Measurements from ENCODE around the gene FUBP3.

FUBP3 gene

DNA sequence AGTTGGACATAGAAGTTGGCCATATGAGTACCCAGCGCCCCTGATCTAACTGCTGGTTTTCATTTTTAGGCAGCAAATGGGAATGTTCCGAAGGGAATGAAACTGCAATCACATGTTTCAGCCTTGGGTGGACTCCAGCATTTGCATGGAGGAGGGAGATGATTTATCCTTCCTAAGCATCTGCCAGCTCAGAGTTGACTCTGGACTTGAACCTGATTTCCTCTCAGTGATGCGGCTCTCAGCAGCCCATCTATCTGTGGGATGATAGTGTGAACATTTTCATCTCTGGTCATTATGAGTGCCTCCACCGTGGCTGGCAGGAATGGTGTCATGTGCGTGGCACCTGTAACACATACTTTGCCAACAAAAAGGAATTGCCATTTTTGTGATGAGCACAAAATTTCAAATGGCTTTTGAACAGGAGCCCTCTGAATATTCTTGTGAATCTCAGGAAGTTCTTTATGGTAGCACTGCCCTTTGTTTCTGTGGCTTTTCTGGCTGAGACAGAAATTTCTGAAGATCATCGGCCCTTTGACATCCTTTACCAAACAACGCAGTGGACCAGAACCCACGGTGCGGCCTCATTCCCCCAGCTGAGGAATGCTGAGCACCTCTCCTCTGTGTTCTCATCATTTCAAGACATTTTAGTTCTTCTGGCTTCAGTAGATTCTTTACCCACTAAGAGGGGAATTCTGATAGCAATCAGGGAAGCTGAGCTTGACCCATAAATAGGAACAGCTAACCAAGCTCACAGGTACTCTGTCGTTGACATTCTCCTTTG lies 28.5 kb downstream of the FUBP3 start:
- DNase-seq (ENCODE audit: low read depth), result no peak

DNA sequence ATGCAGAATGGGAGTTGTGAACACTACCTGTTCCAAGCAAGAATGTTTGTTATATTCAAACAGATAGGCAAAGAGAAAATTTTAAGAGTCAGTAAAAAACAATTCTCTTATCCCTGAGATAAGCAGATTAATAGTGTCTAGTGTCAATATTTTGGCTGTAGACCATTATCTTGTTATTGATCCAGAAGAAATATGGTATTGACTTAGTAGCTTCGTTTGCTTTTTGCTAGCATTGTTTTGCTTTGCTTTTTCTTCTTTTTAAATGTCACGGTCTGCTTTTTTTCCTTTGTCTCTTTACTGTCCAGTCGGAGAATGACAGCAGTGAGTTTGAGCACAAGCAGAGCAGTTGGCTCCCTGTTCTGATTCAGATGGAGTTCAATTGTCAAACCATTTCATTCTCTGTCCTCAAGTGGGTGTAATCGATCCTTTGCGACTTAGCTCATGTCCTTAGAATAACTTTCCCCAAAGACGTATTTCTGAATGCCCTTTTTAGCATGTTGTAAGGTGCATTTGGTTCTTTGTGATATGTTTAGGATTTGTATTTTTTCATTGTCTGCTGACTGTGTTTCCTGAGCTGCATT lies 29.3 kb downstream of the FUBP3 start:
- DNase-seq (ENCODE audit: low read depth), result no peak

DNA sequence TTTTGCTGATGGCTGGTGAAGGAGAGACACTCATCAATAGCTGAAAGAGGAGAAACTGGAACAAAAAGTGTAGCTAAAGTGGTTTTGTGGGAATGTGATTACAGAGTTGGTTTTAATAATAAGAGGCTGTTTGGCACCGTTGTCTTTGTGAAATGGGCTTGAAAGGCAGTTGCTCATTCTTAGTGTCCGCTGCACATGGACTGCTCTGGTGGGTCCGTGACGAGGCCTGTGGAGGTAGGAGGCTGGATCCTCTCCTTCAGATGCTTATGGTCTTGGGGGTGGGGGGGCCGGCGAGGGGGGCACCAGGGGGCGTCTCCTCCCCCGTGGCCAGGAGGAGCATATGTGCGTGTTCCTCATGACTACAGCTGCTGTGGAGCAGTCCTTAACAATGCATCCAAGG lies 29.8 kb downstream of the FUBP3 start:
- DNase-seq (ENCODE audit: low read depth), result no peak

DNA sequence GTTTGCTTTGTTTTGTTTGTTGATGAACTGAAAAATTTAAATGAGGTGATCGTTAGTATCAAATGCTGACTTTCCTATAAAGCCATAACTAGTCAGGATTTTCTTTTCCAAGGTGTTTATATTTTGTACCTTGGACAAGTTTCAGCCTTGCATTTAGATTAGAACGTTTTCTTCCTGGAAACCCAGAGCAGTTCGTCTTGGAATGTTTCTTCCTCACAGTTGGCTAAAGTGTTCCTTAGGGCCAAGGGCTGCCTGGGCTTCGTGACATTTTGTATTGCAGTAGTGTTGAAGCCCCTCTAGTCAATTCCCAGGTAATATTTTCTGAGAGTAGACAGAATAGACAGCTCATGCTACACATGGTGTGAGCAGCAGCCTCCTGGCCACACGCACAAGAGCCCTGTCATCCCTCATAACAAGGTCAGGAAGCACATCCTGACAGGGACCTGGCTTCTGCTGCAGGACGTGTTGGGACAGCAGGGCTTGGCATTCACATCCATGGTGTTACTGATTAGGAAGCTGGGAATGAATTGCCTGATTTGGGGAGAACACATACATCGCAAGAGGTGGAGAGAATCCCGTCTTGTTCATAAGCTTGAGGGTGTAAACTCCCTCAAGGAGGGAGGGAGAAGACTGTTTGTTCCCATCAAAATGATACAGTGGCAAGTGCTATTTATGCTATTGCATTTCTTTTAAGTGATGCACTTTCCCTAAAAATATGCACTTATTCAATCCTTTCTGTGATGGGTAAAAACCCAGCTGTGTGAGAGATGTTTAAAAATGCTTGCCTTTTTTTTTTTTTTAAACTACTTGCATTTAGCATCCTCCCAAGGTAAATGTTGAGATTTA lies 31.7 kb downstream of the FUBP3 start:
- no peak for DNase-seq (ENCODE audit: low read depth)

DNA sequence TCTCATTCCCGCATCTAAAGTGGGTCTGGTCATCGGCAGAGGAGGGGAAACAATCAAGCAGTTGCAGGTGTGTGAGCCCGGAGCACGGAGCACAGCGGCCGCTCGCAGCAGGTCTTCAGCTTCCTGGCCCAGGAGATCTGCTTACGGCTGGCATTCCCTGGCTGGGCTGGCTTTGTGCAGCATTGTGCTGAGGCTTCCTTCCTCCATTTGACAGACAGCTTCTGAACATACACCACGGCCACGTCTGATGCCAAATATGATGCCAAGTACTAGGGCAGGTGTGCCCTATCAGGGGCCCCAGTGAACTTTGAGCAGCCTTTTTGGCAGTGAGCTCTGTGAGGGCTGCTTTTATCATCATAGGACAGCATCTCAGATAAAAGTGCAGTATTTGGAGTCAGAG lies 37.1 kb downstream of the FUBP3 start:
- no peak for DNase-seq (ENCODE audit: low read depth)

DNA sequence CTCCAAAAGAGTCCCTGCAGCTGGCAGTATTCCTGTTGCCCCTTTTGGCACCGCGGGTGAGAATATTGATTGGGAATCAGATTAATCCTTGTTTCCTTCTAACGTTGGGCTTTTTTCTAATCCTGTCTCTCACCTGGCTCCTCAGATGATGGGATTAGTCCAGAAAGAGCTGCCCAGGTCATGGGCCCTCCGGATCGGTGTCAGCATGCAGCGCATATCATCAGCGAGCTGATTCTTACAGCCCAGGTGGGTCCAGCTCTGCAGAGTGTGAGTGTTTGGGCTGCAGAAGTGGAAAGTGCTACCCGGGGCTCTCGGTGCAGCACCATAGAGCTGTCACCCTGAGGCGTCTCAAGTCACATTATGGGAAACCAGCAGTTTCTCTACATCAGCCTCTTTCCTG lies 44.1 kb downstream of the FUBP3 start:
- no peak for DNase-seq (ENCODE audit: low read depth)

DNA sequence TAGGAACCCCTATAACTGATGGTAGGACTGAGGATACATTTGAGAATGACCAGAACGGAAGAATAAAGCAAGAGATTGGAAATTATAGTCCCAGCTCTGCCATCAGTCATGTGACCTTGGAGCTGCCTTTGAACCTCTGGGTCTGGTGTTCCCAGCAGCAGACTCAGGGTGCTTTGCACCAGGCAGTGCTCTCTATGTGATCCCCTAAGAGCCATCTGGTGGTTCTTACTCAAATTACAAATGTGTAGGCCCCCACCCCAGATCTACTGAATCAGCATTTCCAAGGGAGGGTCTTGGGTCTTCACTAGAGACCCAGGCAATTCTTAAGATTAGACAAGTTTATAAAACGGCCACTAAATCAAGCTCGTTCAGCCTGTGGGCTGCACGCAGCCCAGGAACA lies 44.8 kb downstream of the FUBP3 start:
- no peak for DNase-seq (ENCODE audit: low read depth)

DNA sequence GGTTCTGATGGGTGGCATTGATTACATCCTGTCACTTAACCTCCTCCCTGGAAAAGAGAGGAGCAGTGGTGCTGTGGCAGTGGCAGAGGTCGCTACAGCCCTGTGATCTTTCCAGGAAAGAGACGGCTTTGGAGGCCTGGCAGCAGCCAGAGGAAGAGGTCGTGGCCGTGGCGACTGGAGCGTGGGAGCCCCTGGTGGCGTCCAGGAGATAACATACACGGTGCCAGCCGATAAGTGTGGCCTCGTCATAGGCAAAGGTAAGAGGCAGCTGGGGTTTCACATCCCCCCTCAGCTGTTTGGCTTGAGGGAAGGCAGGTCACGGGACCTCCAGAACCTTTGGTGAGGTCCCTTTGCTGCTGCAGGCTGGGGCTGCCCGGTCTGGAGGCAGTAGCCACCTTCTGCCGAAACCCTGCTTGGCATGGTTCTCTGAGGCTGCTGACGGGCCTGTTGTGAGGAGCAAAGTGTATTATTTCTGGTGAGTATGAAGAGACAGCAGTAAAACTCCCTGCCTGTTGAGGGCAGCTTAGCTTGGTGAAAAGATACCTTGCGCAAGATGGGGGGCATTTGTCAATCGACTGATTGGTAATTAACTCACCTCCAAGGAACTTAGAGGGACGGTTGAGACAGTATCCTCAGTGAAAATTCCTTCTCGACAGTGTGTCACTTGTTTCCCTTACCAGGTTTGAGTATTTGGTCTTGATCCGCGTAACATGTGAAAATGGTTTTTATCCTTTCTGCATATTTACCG lies 47.0 kb downstream of the FUBP3 start:
- no peak for DNase-seq (ENCODE audit: low read depth)

DNA sequence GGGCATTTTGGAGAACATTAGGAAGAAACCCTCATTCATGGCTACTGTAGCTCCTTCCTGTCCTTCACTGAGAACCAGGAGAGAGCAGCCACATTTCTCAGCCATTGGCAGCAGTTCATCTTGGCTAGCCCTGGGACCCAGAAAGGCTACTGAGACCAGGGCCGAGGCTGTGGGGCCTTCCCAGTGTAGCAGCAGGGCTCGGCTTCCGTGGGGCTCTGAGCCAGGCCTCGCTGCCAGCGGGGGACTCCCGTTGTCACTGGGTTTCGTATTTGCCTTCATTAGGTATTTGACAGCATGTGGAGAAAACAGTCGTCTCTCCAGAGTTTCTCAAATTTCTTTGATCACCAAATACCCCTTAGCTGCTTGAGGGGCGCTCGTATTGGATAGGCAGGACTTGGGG lies 47.7 kb downstream of the FUBP3 start:
- DNase-seq (ENCODE audit: low read depth), result no peak

DNA sequence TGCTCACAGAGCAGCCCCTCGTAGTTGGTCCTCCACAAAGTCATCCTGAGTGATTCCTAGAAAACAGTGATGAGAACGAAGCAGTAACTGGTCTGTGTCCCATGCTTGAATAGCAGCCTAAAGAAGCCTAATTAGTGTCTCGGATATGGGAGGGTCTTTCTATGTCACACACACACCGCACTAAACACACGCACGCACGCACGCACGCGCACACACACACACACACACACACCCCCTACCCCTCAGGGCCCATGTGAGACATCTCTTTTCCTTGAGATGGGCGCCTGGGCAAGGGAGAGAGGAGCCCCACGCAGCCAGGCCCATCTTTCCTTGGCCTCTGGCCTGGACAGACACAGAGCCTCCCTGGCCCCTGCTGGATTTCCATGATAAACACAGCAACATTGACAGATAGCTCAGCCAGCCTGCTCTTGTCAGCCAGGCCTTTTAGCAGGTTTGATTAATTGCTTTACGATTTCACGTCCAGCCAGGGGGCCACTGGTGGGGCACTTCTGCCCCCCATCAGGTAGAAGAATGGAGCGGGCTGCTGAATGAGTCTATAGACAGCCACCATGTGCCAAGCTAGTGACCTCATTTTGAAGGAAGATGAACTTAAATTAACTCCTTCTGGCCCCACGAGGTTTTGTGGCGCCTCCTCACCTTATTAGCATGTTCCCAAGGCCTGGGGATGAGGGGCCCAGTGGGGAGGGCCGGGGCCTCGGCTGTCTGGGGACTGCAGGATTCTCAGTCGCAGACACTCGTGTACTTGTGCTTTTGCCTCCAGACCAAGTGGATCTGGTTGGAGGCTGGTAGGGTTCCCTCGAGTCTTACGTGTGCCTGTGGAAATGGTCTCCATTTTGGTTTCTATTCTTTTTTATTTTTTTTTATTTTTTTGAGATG lies 48.8 kb downstream of the FUBP3 start:
- DNase-seq (ENCODE audit: low read depth), result no peak

DNA sequence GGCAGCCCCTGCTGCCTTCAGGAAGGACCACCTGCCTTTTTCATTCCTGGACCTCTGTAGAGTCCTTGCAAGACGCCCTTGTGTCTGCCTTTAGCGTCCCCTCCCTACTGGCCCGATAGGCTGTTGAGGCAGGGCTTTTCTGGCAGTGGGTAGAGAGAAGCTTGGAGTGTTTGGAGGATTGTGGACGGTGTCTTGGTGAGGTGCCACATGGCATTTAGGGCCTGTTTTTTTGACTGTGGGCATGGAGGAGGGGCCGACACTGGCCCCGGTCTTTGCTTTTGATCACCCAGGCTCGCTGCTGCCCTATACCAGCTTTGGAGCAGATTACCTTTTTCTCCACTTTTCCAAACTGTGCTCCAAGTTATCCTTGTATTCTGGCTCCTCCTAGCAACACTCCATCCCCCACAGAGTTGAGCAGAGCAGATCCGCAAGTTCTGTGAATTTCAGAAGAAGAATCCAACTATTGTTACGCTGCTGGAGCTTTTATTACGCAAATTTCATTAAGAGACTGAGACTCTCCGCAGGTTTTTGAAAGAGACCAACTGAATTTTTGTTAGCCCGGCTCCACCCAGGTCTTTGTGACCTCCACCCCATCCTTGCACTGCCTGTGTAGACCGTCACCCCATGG lies 50.2 kb downstream of the FUBP3 start:
- DNase-seq (ENCODE audit: low read depth), result no peak

DNA sequence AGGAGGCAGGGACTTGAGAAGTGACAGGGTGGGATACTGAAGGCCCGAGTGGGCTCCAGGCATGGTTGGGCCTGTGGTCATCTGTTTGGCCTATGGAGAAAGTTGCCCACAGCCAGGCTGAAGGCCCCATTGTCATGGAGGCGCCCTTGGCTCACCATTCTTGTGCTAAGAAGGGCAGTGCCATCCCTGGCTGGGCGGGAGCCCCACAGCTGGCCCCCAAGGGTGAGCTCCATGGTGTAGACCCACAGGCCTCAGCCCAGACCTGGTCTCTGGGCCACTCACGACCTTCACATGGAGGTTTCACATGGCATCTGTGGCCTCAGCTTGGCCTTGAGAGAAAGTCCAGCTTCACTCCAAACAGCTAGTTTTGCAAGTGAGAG lies 50.7 kb downstream of the FUBP3 start:
- no peak for DNase-seq (ENCODE audit: low read depth)

DNA sequence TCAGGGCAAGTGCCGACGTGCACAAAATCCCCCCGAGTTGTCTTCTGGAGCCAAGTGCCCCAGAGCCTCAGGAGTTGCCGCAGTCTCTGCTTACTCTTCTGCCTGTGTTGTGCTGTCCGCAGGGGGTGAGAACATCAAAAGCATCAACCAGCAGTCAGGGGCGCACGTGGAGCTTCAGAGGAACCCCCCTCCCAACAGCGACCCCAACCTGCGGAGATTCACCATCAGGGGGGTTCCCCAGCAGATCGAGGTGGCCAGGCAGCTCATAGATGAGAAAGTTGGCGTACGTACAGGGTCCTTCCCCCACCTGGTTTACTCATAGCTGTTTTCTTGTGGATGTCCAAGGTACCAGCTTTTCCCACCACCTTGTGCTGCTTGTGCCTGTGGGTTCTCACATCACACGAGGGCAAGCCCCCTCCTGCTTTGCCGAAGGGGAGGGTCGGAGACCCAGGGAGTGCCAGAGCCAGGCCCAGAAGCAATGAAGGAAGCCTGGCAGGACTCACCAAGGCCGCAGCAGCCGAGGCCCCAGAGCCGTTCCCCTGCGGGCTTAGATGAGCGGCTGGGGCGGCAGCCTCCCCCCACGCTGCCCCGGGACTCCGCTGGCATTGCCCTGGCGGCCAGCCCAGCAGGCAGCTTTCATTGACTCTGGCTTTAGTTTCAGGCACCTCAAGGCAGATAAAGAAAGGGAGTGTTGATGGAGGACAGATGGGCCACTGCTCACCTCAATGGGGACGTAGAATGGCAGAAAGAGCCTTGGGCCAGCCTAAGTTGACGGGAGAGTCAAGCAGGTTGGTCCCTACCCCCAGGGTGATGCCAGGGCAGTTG lies 51.3 kb downstream of the FUBP3 start:
- no peak for DNase-seq (ENCODE audit: low read depth)

DNA sequence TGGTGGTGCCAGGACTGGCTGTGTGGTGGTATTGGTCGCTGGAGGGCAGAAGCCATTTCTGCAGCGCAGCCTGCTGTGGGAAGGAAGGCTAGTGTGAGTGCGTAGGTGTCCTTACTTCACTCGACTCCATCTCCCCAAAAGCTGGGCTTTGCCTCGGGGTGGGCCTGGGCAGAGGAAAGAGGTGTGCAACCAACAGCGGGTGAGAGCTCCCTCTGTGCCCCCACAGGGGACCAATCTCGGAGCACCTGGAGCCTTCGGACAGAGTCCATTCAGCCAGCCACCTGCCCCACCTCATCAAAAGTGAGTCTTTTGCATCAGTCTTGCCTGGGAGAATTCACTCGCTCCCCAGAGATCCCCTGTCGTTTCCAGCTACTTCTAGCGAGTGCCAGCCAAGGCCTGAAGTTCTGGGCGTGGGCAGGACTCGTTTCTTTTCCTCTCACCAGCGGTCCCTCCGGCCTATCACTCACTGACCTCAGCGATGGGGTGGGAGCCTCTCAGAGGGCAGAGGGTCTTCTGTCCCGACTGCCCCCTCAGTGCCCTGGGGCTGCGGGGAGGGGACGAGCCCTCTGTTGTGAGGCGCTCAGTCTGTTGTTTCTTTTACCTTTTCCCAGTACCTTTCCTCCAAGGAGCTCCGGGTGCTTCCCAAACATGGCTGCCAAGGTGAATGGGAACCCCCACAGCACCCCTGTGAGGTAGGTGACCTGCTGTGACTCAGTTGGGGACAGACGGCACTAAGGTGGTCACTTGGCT lies 52.1 kb downstream of the FUBP3 start:
- no peak for DNase-seq (ENCODE audit: low read depth)

DNA sequence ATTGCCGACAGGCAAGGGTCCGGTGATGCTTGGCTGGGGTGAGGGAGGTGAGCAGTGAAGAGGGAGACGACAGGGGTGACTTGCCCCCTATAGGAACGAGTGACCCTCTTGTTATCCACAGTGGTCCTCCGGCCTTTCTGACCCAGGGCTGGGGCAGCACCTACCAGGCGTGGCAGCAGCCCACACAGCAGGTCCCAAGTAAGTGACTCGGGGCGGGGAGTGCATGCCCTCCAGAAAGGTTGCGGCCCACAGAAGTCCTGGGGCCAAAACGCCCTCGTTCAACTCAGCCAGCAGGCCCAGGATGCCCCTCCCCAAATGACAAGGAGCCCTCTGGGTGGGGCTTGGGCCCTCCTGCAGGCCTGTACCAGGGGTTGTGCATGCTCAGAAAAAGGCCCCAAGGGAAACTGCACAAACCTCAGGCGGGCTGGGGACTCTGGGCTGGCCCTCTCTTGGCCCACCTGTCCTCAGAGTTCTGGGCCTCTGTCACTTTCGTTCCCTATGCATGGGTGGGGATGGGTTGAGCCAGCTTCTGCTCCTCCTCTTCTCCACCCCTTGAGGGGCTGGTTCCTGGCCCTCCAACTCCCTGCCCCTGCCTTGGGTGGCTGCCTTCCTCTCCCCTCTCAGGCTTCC lies 52.8 kb downstream of the FUBP3 start:
- no peak for DNase-seq (ENCODE audit: low read depth)

DNA sequence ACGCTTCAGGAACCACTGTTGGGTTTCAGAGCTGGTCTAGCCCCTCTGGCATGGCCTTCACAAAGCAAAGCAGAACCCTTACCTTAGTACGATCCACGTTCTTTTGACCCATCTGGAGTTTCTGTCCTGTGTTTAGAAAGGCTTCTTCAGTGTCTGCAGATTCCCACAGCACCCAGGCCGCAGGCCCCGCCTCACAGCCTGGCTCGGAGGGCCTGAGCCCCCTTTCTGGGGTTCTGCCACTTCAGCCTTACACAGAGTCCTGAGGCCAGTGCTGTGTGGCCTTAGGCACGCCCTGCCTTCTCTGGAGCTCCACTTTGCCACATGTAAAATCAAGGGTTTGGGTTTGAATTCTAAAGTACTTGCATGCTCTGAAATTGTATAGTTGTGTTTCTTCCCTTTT lies 53.5 kb downstream of the FUBP3 start:
- no peak for DNase-seq (ENCODE audit: low read depth)

DNA sequence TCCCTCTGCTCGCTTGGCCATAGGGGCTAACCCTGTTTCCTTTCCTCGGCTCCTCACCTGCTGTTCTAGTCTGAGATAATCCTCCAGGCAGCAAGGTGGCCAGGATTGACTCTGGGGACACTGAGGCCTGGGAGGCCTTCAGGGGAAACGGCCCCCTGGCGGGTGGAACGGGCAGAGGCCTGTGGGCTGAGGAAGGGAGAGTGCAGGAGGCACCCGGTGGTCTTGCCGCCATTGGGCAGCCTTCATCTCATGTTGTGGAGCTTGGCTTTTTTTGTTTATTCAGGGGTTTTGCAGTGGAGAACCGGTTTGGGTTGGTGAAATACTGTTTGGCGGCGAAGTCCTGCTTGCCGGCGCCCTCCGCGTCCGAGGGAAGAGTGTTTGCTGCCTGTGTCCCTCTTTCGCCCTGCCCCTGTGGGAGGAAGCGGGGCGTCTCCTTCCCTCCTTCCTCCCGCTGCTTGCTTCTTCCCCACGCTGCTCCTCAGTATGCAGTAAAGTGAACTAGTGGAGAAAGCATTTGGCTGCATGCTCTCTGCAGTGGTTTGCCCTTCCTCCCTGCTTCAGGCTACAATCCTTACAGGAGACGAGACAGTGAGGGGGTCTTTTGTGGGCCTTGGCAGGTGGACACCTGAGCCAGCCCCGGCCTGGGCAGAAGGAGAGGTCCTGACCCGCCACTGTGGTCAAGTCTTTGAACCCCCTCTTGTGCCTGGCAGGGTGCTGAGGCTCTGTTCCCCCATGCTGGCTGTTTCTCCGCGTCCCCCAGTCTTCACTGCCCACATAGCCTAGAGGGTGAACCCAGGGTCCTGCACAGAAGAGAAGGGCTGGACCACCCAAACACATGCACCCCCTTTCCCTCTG lies 54.2 kb downstream of the FUBP3 start:
- no peak for DNase-seq (ENCODE audit: low read depth)

Measured in stimulated activated CD8-positive, alpha-beta memory T cell treated with anti-CD3 and anti-CD28 coated beads, Interleukin-15, amount 100 ng/mL, for 1 hour (primary cell).